Measurements from ENCODE around the gene CER1. TPM values are rescaled to one million over a fixed set of nuclear protein-coding genes. Genes with fewer than 3 reads are reported as not detected.

The CER1 gene
- total RNA-seq, 1 donor from 2014 or later = 0.78 TPM

DNA sequence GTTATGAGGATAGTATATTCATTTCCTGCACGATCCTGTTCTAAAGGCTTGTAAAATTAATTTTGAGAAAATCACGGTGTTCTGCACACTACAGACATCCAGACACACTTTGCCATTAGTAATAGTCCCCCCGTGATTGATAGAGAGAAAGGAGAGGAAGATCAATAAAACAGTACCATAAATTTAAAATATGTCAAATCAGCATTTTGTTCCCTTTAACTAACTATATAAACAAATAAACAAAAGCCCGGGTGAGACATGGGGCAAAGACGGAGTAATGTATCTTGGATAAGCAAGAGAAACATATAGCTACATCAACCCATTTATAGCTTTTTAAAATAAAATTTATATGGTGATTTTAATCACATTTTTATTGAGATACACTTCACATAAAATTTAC, 10.6 kb upstream of the CER1 start:
- Mint-ChIP-seq H3K4me3 (no peak overlapping the region), H3K4me1 (no peaks in the 10 kb centered on the region), H3K27me3 (ENCODE audit: low read depth) (no peaks in the 10 kb centered on the region), H3K36me3 (peaks cover 28% of the 10 kb centered on the region), H3K9me3 (peaks cover 10% of the 10 kb centered on the region), H3K27ac (no peak overlapping the region)
- TF ChIP-seq, protein P1, sequence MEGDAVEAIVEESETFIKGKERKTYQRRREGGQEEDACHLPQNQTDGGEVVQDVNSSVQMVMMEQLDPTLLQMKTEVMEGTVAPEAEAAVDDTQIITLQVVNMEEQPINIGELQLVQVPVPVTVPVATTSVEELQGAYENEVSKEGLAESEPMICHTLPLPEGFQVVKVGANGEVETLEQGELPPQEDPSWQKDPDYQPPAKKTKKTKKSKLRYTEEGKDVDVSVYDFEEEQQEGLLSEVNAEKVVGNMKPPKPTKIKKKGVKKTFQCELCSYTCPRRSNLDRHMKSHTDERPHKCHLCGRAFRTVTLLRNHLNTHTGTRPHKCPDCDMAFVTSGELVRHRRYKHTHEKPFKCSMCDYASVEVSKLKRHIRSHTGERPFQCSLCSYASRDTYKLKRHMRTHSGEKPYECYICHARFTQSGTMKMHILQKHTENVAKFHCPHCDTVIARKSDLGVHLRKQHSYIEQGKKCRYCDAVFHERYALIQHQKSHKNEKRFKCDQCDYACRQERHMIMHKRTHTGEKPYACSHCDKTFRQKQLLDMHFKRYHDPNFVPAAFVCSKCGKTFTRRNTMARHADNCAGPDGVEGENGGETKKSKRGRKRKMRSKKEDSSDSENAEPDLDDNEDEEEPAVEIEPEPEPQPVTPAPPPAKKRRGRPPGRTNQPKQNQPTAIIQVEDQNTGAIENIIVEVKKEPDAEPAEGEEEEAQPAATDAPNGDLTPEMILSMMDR (IDR thresholded peaks at IDR 0.05; ENCODE audit: unreplicated experiment) = no peak
- DNase-seq (ENCODE audit: low spot score in 2 of 2, unreplicated experiment in 2 of 2) = no peak

GRCh38 chr9:14731294-14731981, 8.9 kb upstream of the CER1 start:
- H3K27ac Mint-ChIP-seq = no peak overlapping the region
- no peak overlapping the region for H3K4me3 Mint-ChIP-seq
- no peaks in the 10 kb centered on the region for H3K27me3 Mint-ChIP-seq (ENCODE audit: low read depth)
- peaks cover 10% of the 10 kb centered on the region for H3K9me3 Mint-ChIP-seq
- DNase-seq (ENCODE audit: low spot score in 2 of 2, unreplicated experiment in 2 of 2) = no peak
- TF ChIP-seq, protein P1 (IDR thresholded peaks at IDR 0.05; ENCODE audit: unreplicated experiment) = no peak
- H3K4me1 Mint-ChIP-seq = no peaks in the 10 kb centered on the region
- peaks cover 20% of the 10 kb centered on the region for H3K36me3 Mint-ChIP-seq

- DNase-seq (ENCODE audit: low spot score in 2 of 2, unreplicated experiment in 2 of 2) = no peak
- H3K27me3 Mint-ChIP-seq (ENCODE audit: low read depth) = no peaks in the 10 kb centered on the region
- no peaks in the 10 kb centered on the region for H3K4me1 Mint-ChIP-seq
- H3K4me3 Mint-ChIP-seq = no peak overlapping the region
- H3K36me3 Mint-ChIP-seq = peaks cover 17% of the 10 kb centered on the region
- peaks cover 10% of the 10 kb centered on the region for H3K9me3 Mint-ChIP-seq
- no peak overlapping the region for H3K27ac Mint-ChIP-seq
- TF ChIP-seq, protein P1 (IDR thresholded peaks at IDR 0.05; ENCODE audit: unreplicated experiment) = no peak
These were observed 7.9 kb upstream of the CER1 start for GRCh38 chr9:14730461-14730898.

DNA sequence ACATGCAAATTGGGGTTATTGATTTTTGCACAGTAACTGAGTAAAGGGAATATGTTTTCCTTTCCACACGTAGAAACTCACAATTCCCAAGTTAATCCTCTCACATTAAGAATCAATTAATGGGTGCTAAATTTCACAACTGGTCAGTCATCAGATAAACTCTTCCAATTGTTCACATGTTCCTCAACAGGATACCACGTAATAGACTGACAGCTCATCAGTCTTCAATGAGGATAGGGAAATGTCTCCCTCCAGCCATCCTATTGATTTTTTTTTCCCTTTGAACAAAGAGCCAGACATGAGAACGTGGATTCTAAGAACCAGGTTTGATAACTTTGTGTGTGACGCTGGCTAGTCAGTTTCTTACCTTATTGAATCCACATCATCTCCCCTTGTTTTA, 768 bp upstream of the CER1 start:
- Mint-ChIP-seq H3K4me3 (no peak overlapping the region), H3K4me1 (peaks cover 5% of the 10 kb centered on the region), H3K9me3 (no peaks in the 10 kb centered on the region), H3K27me3 (ENCODE audit: low read depth) (peaks cover 28% of the 10 kb centered on the region), H3K36me3 (no peaks in the 10 kb centered on the region), H3K27ac (no peak overlapping the region)
- no peak for DNase-seq (ENCODE audit: low spot score in 2 of 2, unreplicated experiment in 2 of 2)
- TF ChIP-seq, protein P1 (IDR thresholded peaks at IDR 0.05; ENCODE audit: unreplicated experiment) = no peak

GRCh38 chr9:14719231-14719923, 3.2 kb downstream of the CER1 start:
- TF ChIP-seq, protein P1 (IDR thresholded peaks at IDR 0.05; ENCODE audit: unreplicated experiment) = no peak
- Mint-ChIP-seq H3K9me3 (no peaks in the 10 kb centered on the region), H3K4me1 (peaks cover 9% of the 10 kb centered on the region), H3K27me3 (ENCODE audit: low read depth) (peaks cover 28% of the 10 kb centered on the region), H3K4me3 (no peak overlapping the region), H3K27ac (no peak overlapping the region), H3K36me3 (no peaks in the 10 kb centered on the region)
- DNase-seq (ENCODE audit: low spot score in 2 of 2, unreplicated experiment in 2 of 2) = no peak

Measured in mesothelial cell of epicardium (in vitro differentiated cells).